ENCODE data around the gene UGT3A2.
"Not testable (repeated sequence)": the region's sequence is repeated elsewhere in the genome, so short reads cannot be mapped to it uniquely, and the experiment has no call there.

UGT3A2 gene

DNA sequence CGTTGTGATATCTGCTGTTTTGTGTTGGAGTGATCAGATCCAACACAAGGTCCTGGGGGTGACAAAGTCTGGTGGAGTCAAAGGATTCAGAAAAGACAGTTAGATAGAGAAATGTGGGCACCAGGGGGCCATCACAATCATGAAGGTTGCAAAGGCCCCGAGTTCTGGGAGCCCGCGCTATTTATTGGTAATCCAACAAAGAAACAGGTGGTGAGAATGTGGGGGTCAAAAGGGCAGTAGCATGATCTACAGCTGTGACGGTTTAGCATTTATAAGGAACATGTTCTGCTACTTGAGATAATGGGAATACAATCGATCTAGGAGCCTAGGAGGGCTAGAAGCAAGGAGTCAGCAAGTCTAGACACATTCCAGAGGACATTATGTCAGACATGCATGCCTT lies 44.4 kb downstream of the UGT3A2 start:
- DNase-seq; in situ Hi-C loops (cut with HindIII; ENCODE audit: low pct_ligation_motif_present, low pct_unique_long_range_greater_than_20kb, low sequenced_read_pairs): not testable (repeated sequence)

GRCh38 chr5:36019584-36019983 lies 47.1 kb downstream of the UGT3A2 start:
- in situ Hi-C loops (cut with HindIII; ENCODE audit: low pct_ligation_motif_present, low pct_unique_long_range_greater_than_20kb, low sequenced_read_pairs); DNase-seq: not testable (repeated sequence)

DNA sequence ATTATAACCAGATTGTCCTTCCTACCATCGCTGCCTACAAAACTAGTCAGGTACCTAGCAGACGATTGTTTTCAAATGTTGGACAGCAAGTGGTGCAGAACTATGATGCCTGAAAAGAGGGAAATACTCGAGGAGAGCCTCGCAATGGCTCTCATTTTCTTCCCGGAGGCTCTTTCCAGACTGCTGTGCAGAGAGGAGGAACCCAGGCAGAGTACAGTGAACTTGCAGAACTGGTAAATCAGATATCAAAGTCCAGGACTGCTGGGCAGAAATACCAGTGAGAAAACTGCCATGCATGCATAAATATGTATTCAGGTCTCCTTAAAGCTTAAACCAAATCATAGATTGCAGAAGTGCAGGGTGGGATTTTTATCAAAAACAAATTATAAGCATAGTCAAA lies 49.1 kb downstream of the UGT3A2 start:
- in situ Hi-C loops (cut with HindIII; ENCODE audit: low pct_ligation_motif_present, low pct_unique_long_range_greater_than_20kb, low sequenced_read_pairs), result no loop called here
- DNase-seq, result no peak

DNA sequence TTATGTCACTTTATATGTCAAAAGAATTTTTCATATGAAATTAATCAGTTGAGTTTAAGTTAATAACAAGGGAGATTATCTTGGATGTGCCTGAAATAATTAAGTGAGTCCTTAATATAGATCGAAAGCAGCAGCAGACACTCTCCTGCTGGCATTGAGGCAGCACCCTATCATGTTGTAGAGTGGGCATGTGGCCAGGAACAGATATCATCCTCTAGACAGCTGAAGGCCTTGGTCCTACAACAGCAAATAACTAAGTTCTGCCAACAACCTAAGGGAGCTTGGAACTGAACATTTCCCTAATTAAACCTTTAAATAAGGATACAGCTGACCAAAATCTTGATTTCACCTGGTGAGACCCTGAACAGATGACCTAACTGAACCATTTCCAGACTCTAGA lies 49.7 kb downstream of the UGT3A2 start:
- no peak for DNase-seq
- in situ Hi-C loops (cut with HindIII; ENCODE audit: low pct_ligation_motif_present, low pct_unique_long_range_greater_than_20kb, low sequenced_read_pairs), result no loop called here

DNA sequence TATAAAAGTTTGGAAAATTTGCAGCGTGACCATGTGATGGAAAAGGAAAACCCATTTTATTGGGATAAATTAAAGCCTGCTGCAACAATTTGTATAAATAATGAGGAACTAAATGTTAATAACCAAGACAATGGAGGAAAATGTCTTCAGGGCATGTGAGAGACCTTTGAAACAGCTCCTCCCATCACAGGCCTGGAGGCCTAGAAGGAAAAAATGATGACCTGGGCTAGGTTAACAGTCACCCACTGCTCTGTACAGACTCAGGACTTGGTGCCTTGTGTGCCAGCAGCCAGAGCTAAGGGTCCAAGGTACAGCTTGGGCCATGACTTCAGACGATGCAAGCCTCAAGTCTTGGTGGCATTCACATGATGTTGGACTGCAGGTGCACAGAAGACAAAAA lies 53.5 kb downstream of the UGT3A2 start:
- DNase-seq, result no peak
- in situ Hi-C loops (cut with HindIII; ENCODE audit: low pct_ligation_motif_present, low pct_unique_long_range_greater_than_20kb, low sequenced_read_pairs), result no loop called here

GRCh38 chr5:36009698-36010097 lies 57.0 kb downstream of the UGT3A2 start:
- in situ Hi-C loops (cut with HindIII; ENCODE audit: low pct_ligation_motif_present, low pct_unique_long_range_greater_than_20kb, low sequenced_read_pairs), result no loop called here
- DNase-seq, result no peak

- DNase-seq, result no peak
- in situ Hi-C loops (cut with HindIII; ENCODE audit: low pct_ligation_motif_present, low pct_unique_long_range_greater_than_20kb, low sequenced_read_pairs), result no loop called here
Observed at GRCh38 chr5:36007366-36007765, 59.3 kb downstream of the UGT3A2 start.

- DNase-seq, result no peak
- in situ Hi-C loops (cut with HindIII; ENCODE audit: low pct_ligation_motif_present, low pct_unique_long_range_greater_than_20kb, low sequenced_read_pairs), result no loop called here
Observed at GRCh38 chr5:36006163-36006562, 60.5 kb downstream of the UGT3A2 start.

DNA sequence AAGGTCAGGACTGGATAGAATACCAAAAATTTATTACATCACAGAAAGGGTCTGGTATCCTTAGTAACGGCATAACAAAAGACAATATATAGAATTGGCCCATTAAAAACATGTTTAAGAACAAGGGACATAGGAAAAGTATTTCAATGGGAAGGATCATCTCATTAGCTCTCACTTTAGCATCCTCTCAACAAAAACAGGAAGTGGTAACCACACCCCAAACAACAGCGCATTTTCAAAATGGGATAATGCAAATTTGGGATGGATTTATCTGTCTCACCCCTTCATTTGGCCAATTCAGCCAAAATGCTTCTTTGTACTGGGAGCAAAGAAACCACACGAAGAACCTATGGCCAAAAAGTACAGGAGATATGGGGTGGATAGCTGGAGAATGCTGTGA lies 65.7 kb downstream of the UGT3A2 start:
- no peak for DNase-seq
- in situ Hi-C loops (cut with HindIII; ENCODE audit: low pct_ligation_motif_present, low pct_unique_long_range_greater_than_20kb, low sequenced_read_pairs), result no loop called here

- in situ Hi-C loops (cut with HindIII; ENCODE audit: low pct_ligation_motif_present, low pct_unique_long_range_greater_than_20kb, low sequenced_read_pairs), result no loop called here
- DNase-seq, result no peak
Observed at GRCh38 chr5:35999547-35999946, 67.1 kb downstream of the UGT3A2 start.

GRCh38 chr5:35996076-35996475 lies 70.6 kb downstream of the UGT3A2 start:
- no peak for DNase-seq
- in situ Hi-C loops (cut with HindIII; ENCODE audit: low pct_ligation_motif_present, low pct_unique_long_range_greater_than_20kb, low sequenced_read_pairs), result no loop called here

DNA sequence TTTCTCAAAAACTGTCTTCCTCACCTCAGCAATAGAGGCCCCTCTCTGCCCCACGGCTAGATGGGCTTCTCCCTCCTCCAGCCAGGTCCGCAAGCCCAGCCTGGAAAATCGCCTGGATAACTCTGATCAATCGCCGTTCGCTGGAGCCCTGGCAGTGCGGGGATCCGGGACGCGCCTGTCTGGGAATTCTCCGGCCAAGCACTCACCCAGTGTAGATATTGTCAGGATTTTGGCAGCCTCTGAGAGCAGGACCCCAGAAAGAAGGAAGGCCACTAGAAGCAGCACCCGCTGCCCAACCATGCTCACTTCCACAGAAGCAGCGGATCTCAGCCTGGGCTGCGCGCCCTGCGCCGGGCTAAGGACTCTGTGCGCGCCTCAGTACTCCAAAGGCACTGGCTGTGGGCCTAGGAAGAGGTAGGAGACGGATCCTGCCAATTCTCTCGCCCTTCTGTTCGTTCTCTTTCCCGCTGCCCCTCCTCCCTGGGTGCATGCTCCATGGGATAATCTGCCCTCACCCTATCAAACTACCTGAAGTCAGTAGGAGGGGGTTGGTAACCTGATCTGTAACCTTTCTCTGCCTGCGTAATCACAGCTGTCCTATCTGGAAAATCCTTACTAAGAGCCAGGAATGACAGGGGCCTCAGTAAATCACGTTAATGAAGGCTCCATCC lies 75.6 kb downstream of the UGT3A2 start, which contains the start of gene UGT3A1:
UGT3A1 (minus strand) TSS at position 450 of the 671 bp plus-strand sequence; CDS start at position 300, 150 bp downstream.
- in situ Hi-C loops (cut with HindIII; ENCODE audit: low pct_ligation_motif_present, low pct_unique_long_range_greater_than_20kb, low sequenced_read_pairs), result no loop called here
- DNase-seq, result no peak

GRCh38 chr5:35990520-35990919 lies 76.2 kb downstream of the UGT3A2 start:
- DNase-seq, result no peak
- in situ Hi-C loops (cut with HindIII; ENCODE audit: low pct_ligation_motif_present, low pct_unique_long_range_greater_than_20kb, low sequenced_read_pairs), result no loop called here

- in situ Hi-C loops (cut with HindIII; ENCODE audit: low pct_ligation_motif_present, low pct_unique_long_range_greater_than_20kb, low sequenced_read_pairs), result no loop called here
- no peak for DNase-seq
Observed at GRCh38 chr5:35988529-35988928, 78.2 kb downstream of the UGT3A2 start.

DNA sequence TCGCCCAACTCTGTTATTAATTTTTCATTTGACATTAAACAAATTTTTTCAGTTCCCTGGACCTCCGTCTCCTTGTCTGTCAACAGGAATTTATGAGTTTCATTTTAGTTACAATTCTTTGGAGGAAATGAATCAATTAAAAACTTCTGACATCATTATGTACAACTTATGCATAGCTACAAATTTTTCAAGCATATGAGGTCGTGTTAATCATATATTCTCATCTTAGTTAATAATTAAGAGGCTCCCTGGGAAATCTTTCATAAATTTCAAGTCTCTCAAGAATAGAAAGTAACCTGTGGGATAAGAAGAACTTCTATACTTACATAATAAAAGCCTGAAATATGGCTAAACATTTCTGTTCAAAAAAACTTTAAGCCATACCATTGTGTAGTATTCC lies 78.9 kb downstream of the UGT3A2 start:
- DNase-seq, result no peak
- in situ Hi-C loops (cut with HindIII; ENCODE audit: low pct_ligation_motif_present, low pct_unique_long_range_greater_than_20kb, low sequenced_read_pairs), result no loop called here
